Hematopoietic multipotent progenitor cell treated with erythropoietin and hydrocortisone succinate and interleukin-3 and kit ligand, for 8 days (in vitro differentiated cells): ENCODE results near the gene EPHA4.
A peak's percentile ranks its signal among the peaks of the same experiment; 100 is the strongest.

ENCODE experiments used
- DNase-seq: peaks from one replicate; pipeline ENCODE4 v3.0.0-alpha.2; 2015

Gene EPHA4

GRCh38 chr2:221464971-221465370 lies 107.1 kb downstream of the EPHA4 start:
- DNase-seq, result no peak

GRCh38 chr2:221463241-221463896 lies 108.7 kb downstream of the EPHA4 start:
- DNase-seq, result no peak

GRCh38 chr2:221461901-221462300 lies 110.2 kb downstream of the EPHA4 start:
- DNase-seq, result no peak

GRCh38 chr2:221460136-221460535 lies 112.0 kb downstream of the EPHA4 start:
- no peak for DNase-seq

GRCh38 chr2:221458578-221458977 lies 113.5 kb downstream of the EPHA4 start:
- no peak for DNase-seq

GRCh38 chr2:221455214-221455613 lies 116.9 kb downstream of the EPHA4 start:
- DNase-seq, result no peak

GRCh38 chr2:221454459-221455105 lies 117.5 kb downstream of the EPHA4 start:
- no peak for DNase-seq

GRCh38 chr2:221451862-221452788 lies 120.0 kb downstream of the EPHA4 start:
- DNase-seq, result no peak

GRCh38 chr2:221450280-221450679 lies 121.8 kb downstream of the EPHA4 start:
- no peak for DNase-seq

- DNase-seq, result no peak
These were observed 122.7 kb downstream of the EPHA4 start for GRCh38 chr2:221449406-221449805.

- no peak for DNase-seq
These were observed 123.2 kb downstream of the EPHA4 start for GRCh38 chr2:221448844-221449390.

GRCh38 chr2:221448057-221448843 lies 123.9 kb downstream of the EPHA4 start:
- no peak for DNase-seq

- DNase-seq, result no peak
These were observed 124.8 kb downstream of the EPHA4 start for GRCh38 chr2:221447310-221447709.

GRCh38 chr2:221446140-221446539 lies 126.0 kb downstream of the EPHA4 start:
- DNase-seq, result no peak

- DNase-seq, result peak; percentile 75
These were observed 128.0 kb downstream of the EPHA4 start for GRCh38 chr2:221444106-221444505.

- DNase-seq, result no peak
These were observed 128.5 kb downstream of the EPHA4 start for GRCh38 chr2:221443645-221444044.

GRCh38 chr2:221442128-221442527 lies 130.0 kb downstream of the EPHA4 start:
- no peak for DNase-seq

GRCh38 chr2:221439761-221440479 lies 132.2 kb downstream of the EPHA4 start:
- DNase-seq, result no peak

GRCh38 chr2:221437056-221437455 lies 135.0 kb downstream of the EPHA4 start:
- no peak for DNase-seq

- no peak for DNase-seq
These were observed 136.9 kb downstream of the EPHA4 start for GRCh38 chr2:221435171-221435570.

GRCh38 chr2:221434142-221434541 lies 138.0 kb downstream of the EPHA4 start:
- DNase-seq, result no peak

- DNase-seq, result no peak
These were observed 140.6 kb downstream of the EPHA4 start for GRCh38 chr2:221431477-221431876.
